Measurements from ENCODE around the gene STAT1. TPM values are rescaled to one million over a fixed set of nuclear protein-coding genes. Genes with fewer than 3 reads are reported as not detected.
A peak's percentile ranks its signal among the peaks of the same experiment; 100 is the strongest.

STAT1 gene
- total RNA-seq, 1 experiment from 2014 or later: 60.7 TPM

- Histone ChIP-seq H4K20me1 (ENCODE audit: insufficient read depth) (no peaks in the 10 kb centered on the region), H3K9me2 (ENCODE audit: insufficient read depth) (no peaks in the 10 kb centered on the region), H3K4me2 (ENCODE audit: low read length) (peak overlapping the region; percentile 82), H3K79me2 (ENCODE audit: insufficient read depth, low read length) (no peaks in the 10 kb centered on the region), H2AFZ (ENCODE audit: low read depth, low read length, poor library complexity, severe bottlenecking) (peak overlapping the region; percentile 89), H3K27me3 (ENCODE audit: insufficient read depth, low read length) (no peaks in the 10 kb centered on the region), H3K36me3 (ENCODE audit: control insufficient read depth in 1 of 2, insufficient read depth in 2 of 2, low read length in 2 of 2) (no peaks in the 10 kb centered on the region), H3K27ac (ENCODE audit: low read depth, low read length) (peak overlapping the region; percentile 33), H3K9me3 (ENCODE audit: control insufficient read depth in 1 of 2, insufficient read depth in 1 of 2, low read depth in 1 of 2, low read length in 2 of 2) (peaks cover 0 to 7% of the 10 kb centered on the region in 2 experiments; a peak in 1 of 4 replicates), H3K4me3 (replicated peaks in 1 of 2; ENCODE audit: low read depth in 1 of 2, low read length in 2 of 2) (peak overlapping the region in 1 of 2 experiments; percentile 37; a peak in 3 of 4 replicates), H3K9ac (ENCODE audit: low read length) (peak overlapping the region; percentile 39), H3K4me1 (ENCODE audit: control insufficient read depth in 1 of 2, insufficient read depth in 2 of 2, low read length in 2 of 2) (peaks cover 12 to 26% of the 10 kb centered on the region in 2 experiments)
- DNase-seq (ENCODE audit: low read depth, low spot score) (peak; percentile 63), ATAC-seq (peak; percentile 99)
- TF ChIP-seq REST (IDR thresholded peaks at IDR 0.05; ENCODE audit: low read depth) (no peak), CBX3 (IDR thresholded peaks at IDR 0.05; ENCODE audit: low read depth) (peak; percentile 91), POLR2AphosphoS5 (IDR thresholded peaks at IDR 0.05; ENCODE audit: low read depth, low read length) (peak; percentile 59; the same call in 1 of the 2 replicates), EZH2phosphoT487 (IDR thresholded peaks at IDR 0.05; ENCODE audit: borderline replicate concordance) (no peak), SP1 (IDR thresholded peaks at IDR 0.05; ENCODE audit: low read depth) (peak; percentile 75), TCF7L2 (IDR thresholded peaks at IDR 0.05; ENCODE audit: borderline replicate concordance, extremely low read depth, insufficient read depth, insufficient read length) (peak; percentile 49), YY1 (IDR thresholded peaks at IDR 0.05; ENCODE audit: extremely low read depth, insufficient replicate concordance, low read depth, low read length) (peak; percentile 9), JUND (IDR thresholded peaks at IDR 0.05) (peak; percentile 76), RAD21 (IDR thresholded peaks at IDR 0.05; ENCODE audit: low read depth) (peak; percentile 22), FOSL1 (IDR thresholded peaks at IDR 0.05; ENCODE audit: low read depth) (peak; percentile 72), ELF1 (IDR thresholded peaks at IDR 0.05; ENCODE audit: borderline replicate concordance, low read depth) (no peak)
- ChIA-PET RAD21 (ENCODE audit: low non-redundant PET in 1 of 2, low total read pairs in 2 of 2, uncharacterized antibody in 2 of 2, unreplicated experiment in 2 of 2) (no interaction called here), CTCF (interaction anchor here (0.7 to 1.7 kb wide), 4 partner anchors 8 to 480 kb away, joined by 3 to 23 read pairs (median 4); no protein-coding TSS in a partner anchor), POLR2A (interaction anchor here (1.3 to 1.4 kb wide), 2 partner anchors 8 to 11 kb away, joined by 5 to 9 read pairs; no protein-coding TSS in a partner anchor)
- no TSS peak for BruUV-seq (replicated peaks)
- intact Hi-C loops (cut with micrococcal nuclease): no loop called here
Measured at GRCh38 chr2:191041418-191042161, 27.6 kb upstream of the STAT1 start.

Data from HCT116 (cell line).